Astrocyte (in vitro differentiated cells and primary cell): ENCODE results near the gene AKTIP. TPM values are rescaled to one million over a fixed set of nuclear protein-coding genes. Genes with fewer than 3 reads are reported as not detected.

ENCODE experiments used
- DNase-seq: peaks from one replicate; pipeline ENCODE4 v3.0.0-alpha.2; 2010; ENCODE audit warnings: low read depth
- FAIRE-seq: peaks from 2 replicates; lab custom pipeline; 2011; peaks lifted over from hg19 to GRCh38; lab: Jason Lieb, UNC
- H2AFZ ChIP-seq: 2 replicates; pipeline ENCODE4 v1.6.0; 2012; ENCODE audit warnings: low read depth, low read length, inconsistent platforms
- H3K27ac ChIP-seq: 2 replicates; pipeline ENCODE4 v1.5.1; 2011; ENCODE audit warnings: low read depth, low read length, inconsistent platforms
- H3K27me3 ChIP-seq: 2 replicates; pipeline ENCODE4 v1.6.0; 2011; ENCODE audit warnings: low read length, inconsistent platforms; ENCODE audit not compliant: insufficient read depth
- H3K36me3 ChIP-seq: 2 replicates; pipeline ENCODE4 v1.5.1; 2011; ENCODE audit warnings: low read length, inconsistent platforms; ENCODE audit not compliant: insufficient read depth
- H3K4me1 ChIP-seq: 2 replicates; pipeline ENCODE4 v1.5.1; 2011; ENCODE audit warnings: low read length, inconsistent platforms; ENCODE audit not compliant: insufficient read depth
- H3K4me2 ChIP-seq: 2 replicates; pipeline ENCODE4 v1.6.0; 2012; ENCODE audit warnings: low read length, inconsistent platforms
- H3K4me3 ChIP-seq: 2 replicates; pipeline ENCODE4 v1.5.1; 2011; ENCODE audit warnings: low read depth, mild to moderate bottlenecking, low read length, inconsistent platforms; ENCODE audit not compliant: insufficient read depth
- H3K79me2 ChIP-seq: 2 replicates; pipeline ENCODE4 v1.6.0; 2012; ENCODE audit warnings: mild to moderate bottlenecking, low read length, inconsistent platforms; ENCODE audit not compliant: insufficient read depth
- H3K9ac ChIP-seq: 2 replicates; pipeline ENCODE4 v1.6.0; 2012; ENCODE audit warnings: mild to moderate bottlenecking, low read length, inconsistent platforms
- H3K9me3 ChIP-seq: 2 replicates; pipeline ENCODE4 v1.5.1; 2012; ENCODE audit warnings: low read depth, mild to moderate bottlenecking, low read length, inconsistent platforms; ENCODE audit not compliant: insufficient read depth
- H4K20me1 ChIP-seq: 2 replicates; pipeline ENCODE4 v1.6.0; 2012; ENCODE audit warnings: low read length, inconsistent platforms; ENCODE audit not compliant: insufficient read depth
- H3K27ac Mint-ChIP-seq: one replicate; pipeline ENCODE4 v1.8.0; 2021; ENCODE audit warnings: mild to moderate bottlenecking, mixed read lengths; ENCODE audit not compliant: unreplicated experiment
- H3K27me3 Mint-ChIP-seq: one replicate; pipeline ENCODE4 v1.8.0; 2021; ENCODE audit warnings: low read depth, mixed read lengths; ENCODE audit not compliant: unreplicated experiment
- H3K36me3 Mint-ChIP-seq: one replicate; pipeline ENCODE4 v1.8.0; 2021; ENCODE audit warnings: low read depth, mixed read lengths; ENCODE audit not compliant: unreplicated experiment
- H3K4me1 Mint-ChIP-seq: one replicate; pipeline ENCODE4 v1.8.0; 2021; ENCODE audit warnings: low read depth, mixed read lengths; ENCODE audit not compliant: unreplicated experiment
- H3K4me3 Mint-ChIP-seq: one replicate; pipeline ENCODE4 v1.8.0; 2021; ENCODE audit warnings: mild to moderate bottlenecking, moderate library complexity, mixed read lengths; ENCODE audit not compliant: unreplicated experiment
- H3K9me3 Mint-ChIP-seq: one replicate; pipeline ENCODE4 v1.8.0; 2021; ENCODE audit warnings: mild to moderate bottlenecking, mixed read lengths; ENCODE audit not compliant: unreplicated experiment
- EZH2 ChIP-seq: IDR thresholded peaks from 2 replicates; pipeline ENCODE4 v1.6.1; 2012; ENCODE audit warnings: mild to moderate bottlenecking, low read length, inconsistent platforms; ENCODE audit not compliant: insufficient read depth
- total RNA-seq: library from RNA; stranded (reverse); gene quantifications from 2 replicates; pipeline ENCODE4 v1.2.1, GENCODE V29; 2021
- TF ChIP-seq, protein P1 (sequence below): IDR thresholded peaks from 2 replicates; pipeline ENCODE4 v1.5.1; 2011; ENCODE audit warnings: low read depth, mild to moderate bottlenecking, inconsistent platforms, low read length, moderate library complexity; ENCODE audit not compliant: insufficient read depth

AKTIP gene
- total RNA-seq, 1 donor from 2014 or later: 25.0 TPM

DNA sequence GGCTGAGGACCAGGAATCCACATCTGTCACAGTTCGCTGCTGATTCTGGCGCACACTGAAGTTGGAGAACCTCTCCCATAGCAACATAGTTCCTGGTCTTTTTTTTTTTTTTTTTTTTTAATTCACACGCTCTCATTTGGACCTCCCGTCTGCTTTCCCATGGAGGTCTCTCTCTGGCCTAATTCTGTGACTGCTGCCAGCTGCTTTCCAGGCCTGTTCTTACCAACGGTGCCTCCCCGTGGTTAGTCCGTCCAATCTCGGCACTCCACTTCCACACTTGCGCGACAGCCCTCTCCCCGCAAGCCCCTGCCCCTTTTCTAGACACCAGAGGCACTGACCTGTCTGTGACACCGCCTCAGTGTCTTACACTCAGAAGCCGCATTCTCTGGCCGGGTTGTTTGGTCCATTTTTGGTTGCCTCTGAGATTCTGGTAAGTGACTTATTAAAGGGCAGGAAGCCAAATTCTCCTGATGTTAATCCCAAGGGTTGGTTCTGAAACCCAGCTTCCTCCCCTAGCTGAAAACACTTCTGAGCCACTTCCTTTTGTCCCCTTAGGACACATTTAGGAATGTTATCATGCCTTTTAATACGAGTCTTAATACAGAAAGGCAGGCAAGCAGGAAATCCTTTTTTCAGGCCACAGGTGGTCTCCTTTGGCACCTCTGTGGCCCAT, 1.1 kb upstream of the AKTIP start:
- Histone ChIP-seq H3K79me2 (peaks cover 11% of the 10 kb centered on the region), H4K20me1 (peaks cover 11% of the 10 kb centered on the region), H3K4me3 (peak overlapping the region; percentile 39), H3K27me3 (no peaks in the 10 kb centered on the region), H2AFZ (peak overlapping the region; percentile 40), H3K4me1 (peaks cover 16% of the 10 kb centered on the region), H3K27ac (peak overlapping the region; percentile 65), H3K9me3 (no peaks in the 10 kb centered on the region), H3K36me3 (no peaks in the 10 kb centered on the region), H3K9ac (peak overlapping the region; percentile 81), H3K4me2 (peak overlapping the region; percentile 93)
- H3K36me3 Mint-ChIP-seq: no peaks in the 10 kb centered on the region
- H3K27me3 Mint-ChIP-seq: no peaks in the 10 kb centered on the region
- DNase-seq (peak; percentile 55), FAIRE-seq (no peak)
- H3K4me1 Mint-ChIP-seq: peaks cover 19% of the 10 kb centered on the region
- peak overlapping the region; percentile 96 for H3K27ac Mint-ChIP-seq
- H3K9me3 Mint-ChIP-seq: no peaks in the 10 kb centered on the region
- H3K4me3 Mint-ChIP-seq: peak overlapping the region; percentile 83
- no peak for TF ChIP-seq EZH2
- TF ChIP-seq, protein P1, sequence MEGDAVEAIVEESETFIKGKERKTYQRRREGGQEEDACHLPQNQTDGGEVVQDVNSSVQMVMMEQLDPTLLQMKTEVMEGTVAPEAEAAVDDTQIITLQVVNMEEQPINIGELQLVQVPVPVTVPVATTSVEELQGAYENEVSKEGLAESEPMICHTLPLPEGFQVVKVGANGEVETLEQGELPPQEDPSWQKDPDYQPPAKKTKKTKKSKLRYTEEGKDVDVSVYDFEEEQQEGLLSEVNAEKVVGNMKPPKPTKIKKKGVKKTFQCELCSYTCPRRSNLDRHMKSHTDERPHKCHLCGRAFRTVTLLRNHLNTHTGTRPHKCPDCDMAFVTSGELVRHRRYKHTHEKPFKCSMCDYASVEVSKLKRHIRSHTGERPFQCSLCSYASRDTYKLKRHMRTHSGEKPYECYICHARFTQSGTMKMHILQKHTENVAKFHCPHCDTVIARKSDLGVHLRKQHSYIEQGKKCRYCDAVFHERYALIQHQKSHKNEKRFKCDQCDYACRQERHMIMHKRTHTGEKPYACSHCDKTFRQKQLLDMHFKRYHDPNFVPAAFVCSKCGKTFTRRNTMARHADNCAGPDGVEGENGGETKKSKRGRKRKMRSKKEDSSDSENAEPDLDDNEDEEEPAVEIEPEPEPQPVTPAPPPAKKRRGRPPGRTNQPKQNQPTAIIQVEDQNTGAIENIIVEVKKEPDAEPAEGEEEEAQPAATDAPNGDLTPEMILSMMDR: no peak

DNA sequence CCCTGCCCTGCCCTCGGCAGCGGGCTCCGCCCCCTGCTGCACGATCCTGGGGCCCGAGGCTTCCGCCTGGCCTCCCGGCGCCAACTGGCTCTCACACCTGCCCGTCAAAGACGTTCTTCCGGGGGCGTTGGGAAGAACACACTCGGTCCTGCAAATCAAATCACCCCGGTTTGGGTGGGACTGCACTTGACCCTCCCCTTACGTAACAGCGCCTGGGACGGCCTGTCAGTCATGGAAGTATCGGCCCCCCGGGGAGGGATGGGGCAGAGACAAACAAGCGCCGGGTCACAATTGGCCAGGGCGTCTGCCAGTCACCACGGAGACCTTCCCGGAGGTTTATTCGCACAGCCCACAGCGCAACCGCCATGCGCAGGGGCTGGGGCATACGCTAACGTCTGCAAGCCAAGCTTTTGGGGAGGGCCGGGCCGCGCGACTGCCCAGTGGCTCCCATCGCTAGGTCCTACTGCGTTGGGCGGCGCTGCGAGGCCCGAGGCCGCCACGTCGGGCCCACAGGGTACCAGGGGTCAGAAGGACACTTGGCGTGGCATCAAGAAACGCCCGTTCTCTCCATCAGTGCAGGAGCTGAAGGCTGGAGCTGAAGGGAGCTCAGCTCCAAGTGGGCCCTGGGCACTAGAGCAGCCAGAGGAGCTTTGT, 388 bp upstream of the AKTIP start:
- peak overlapping the region; percentile 81 for H3K9ac ChIP-seq
- Mint-ChIP-seq H3K4me3 (peak overlapping the region; percentile 83), H3K27ac (peak overlapping the region; percentile 83), H3K9me3 (no peaks in the 10 kb centered on the region), H3K36me3 (no peaks in the 10 kb centered on the region), H3K27me3 (no peaks in the 10 kb centered on the region), H3K4me1 (peaks cover 19% of the 10 kb centered on the region)
- peak overlapping the region; percentile 84 for H3K27ac ChIP-seq
- peaks cover 16% of the 10 kb centered on the region for H3K4me1 ChIP-seq
- peak overlapping the region; percentile 93 for H3K4me2 ChIP-seq
- peaks cover 11% of the 10 kb centered on the region for H4K20me1 ChIP-seq
- H3K79me2 ChIP-seq: peaks cover 11% of the 10 kb centered on the region
- TF ChIP-seq EZH2: no peak
- TF ChIP-seq, protein P1: no peak
- peak overlapping the region; percentile 87 for H2AFZ ChIP-seq
- peak overlapping the region; percentile 61 for H3K4me3 ChIP-seq
- H3K36me3 ChIP-seq: no peaks in the 10 kb centered on the region
- peak; percentile 100 for DNase-seq
- no peak for FAIRE-seq
- no peaks in the 10 kb centered on the region for H3K9me3 ChIP-seq
- no peaks in the 10 kb centered on the region for H3K27me3 ChIP-seq
